HepG2 (cell line): ENCODE results near the gene CITED4. TPM values are rescaled to one million over a fixed set of nuclear protein-coding genes. Genes with fewer than 3 reads are reported as not detected.
A peak's percentile ranks its signal among the peaks of the same experiment; 100 is the strongest.

ENCODE experiments used
- AGO2 ChIP-seq: fragments of 200-400 bp; formaldehyde crosslinking; optimal IDR thresholded peaks from 2 replicates; pipeline ENCODE3; 2017; ENCODE audit warnings: mild to moderate bottlenecking, low read depth, low read length, moderate library complexity
- AHDC1 ChIP-seq: sonication (generic); formaldehyde crosslinking; IDR thresholded peaks from 2 replicates; pipeline ENCODE4 v1.5.1; 2020; ENCODE audit warnings: mild to moderate bottlenecking, missing genetic modification reagents, borderline replicate concordance
- AKAP8 ChIP-seq: sonication (generic); formaldehyde crosslinking; IDR thresholded peaks from 2 replicates; pipeline ENCODE4 v1.5.1; 2020; ENCODE audit warnings: mild to moderate bottlenecking, missing genetic modification reagents
- HIC2 ChIP-seq: sonication (generic); formaldehyde crosslinking; IDR thresholded peaks from 2 replicates; pipeline ENCODE4 v1.9.0; 2022; ENCODE audit warnings: low read depth, missing genetic modification reagents
- HINFP ChIP-seq: sonication (generic); formaldehyde crosslinking; IDR thresholded peaks from 2 replicates; pipeline ENCODE4 v1.4.0; 2020; ENCODE audit warnings: low read depth, mild to moderate bottlenecking, missing genetic modification reagents
- HOXA5 ChIP-seq: sonication (generic); formaldehyde crosslinking; IDR thresholded peaks from 2 replicates; pipeline ENCODE4 v1.4.0; 2020; ENCODE audit warnings: missing genetic modification reagents
- KMT2B ChIP-seq: IDR thresholded peaks from 2 replicates; pipeline ENCODE4 v1.6.1; 2016; ENCODE audit warnings: missing genetic modification reagents, missing compliant biosample characterization
- NFE2 ChIP-seq: sonication (generic); formaldehyde crosslinking; IDR thresholded peaks from 2 replicates; pipeline ENCODE4 v1.4.0; 2020; ENCODE audit warnings: missing genetic modification reagents
- SOX13 ChIP-seq, 3 experiments: fragments of 450-650 bp in 1 of 3; sonication (generic) in 1 of 3; formaldehyde crosslinking in 1 of 3; IDR thresholded peaks in 2 of 3; conservative IDR thresholded peaks in 1 of 3; 2 replicates each; pipeline versions ENCODE4 v1.5.0 to v1.6.1; 2016 to 2020; ENCODE audit warnings: antibody characterized with exemption in 1 of 3, mild to moderate bottlenecking in 1 of 3, missing compliant biosample characterization in 1 of 3, missing genetic modification reagents in 1 of 3, moderate library complexity in 1 of 3
- THAP8 ChIP-seq: sonication (generic); formaldehyde crosslinking; IDR thresholded peaks from 2 replicates; pipeline ENCODE4 v1.5.1; 2020; ENCODE audit warnings: missing genetic modification reagents, mild to moderate bottlenecking, borderline replicate concordance
- UBTF ChIP-seq: sonication (generic); formaldehyde crosslinking; IDR thresholded peaks from 2 replicates; pipeline ENCODE4 v1.4.0; 2020; ENCODE audit warnings: mild to moderate bottlenecking, missing genetic modification reagents
- ZBTB38 ChIP-seq: sonication (generic); formaldehyde crosslinking; IDR thresholded peaks from 2 replicates; pipeline ENCODE4 v1.5.1; 2020; ENCODE audit warnings: mild to moderate bottlenecking, missing genetic modification reagents
- ZNF350 ChIP-seq: sonication (generic); formaldehyde crosslinking; IDR thresholded peaks from 2 replicates; pipeline ENCODE4 v1.4.0; 2020; ENCODE audit warnings: mild to moderate bottlenecking, low read depth, missing genetic modification reagents, borderline replicate concordance
- ZNF768 ChIP-seq: sonication (generic); formaldehyde crosslinking; IDR thresholded peaks from 2 replicates; pipeline ENCODE4 v1.4.0; 2020; ENCODE audit warnings: missing genetic modification reagents
- ZNF883 ChIP-seq: sonication (generic); formaldehyde crosslinking; IDR thresholded peaks from 2 replicates; pipeline ENCODE4 v1.5.1; 2020; ENCODE audit warnings: mild to moderate bottlenecking, missing genetic modification reagents; ENCODE audit errors: not compliant biosample characterization
- polyA plus RNA-seq, 8 experiments: library from polyadenylated mRNA; depleted of rRNA in 3 of 8; stranded (reverse) in 7 of 8; unstranded in 1 of 8; fragments of >200 nt; fragmentation: Illumina TruSeq in 4 of 8; extraction: Trizol in 4 of 8; gene quantifications; 2 replicates each; pipeline versions ENCODE4 v1.2.1 to v1.2.3, GENCODE V29; 2011 to 2016; ENCODE audit warnings: low read depth in 4 of 8, missing spikeins in 1 of 8, mixed read lengths in 1 of 8; ENCODE audit not compliant: insufficient read depth in 1 of 8
- total RNA-seq, 5 experiments: library from RNA; depleted of rRNA; stranded (reverse); fragments of >200 nt; fragmentation: Illumina TruSeq; extraction: Trizol; gene quantifications; 2 replicates each; pipeline ENCODE4 v1.2.3, GENCODE V29; 2016; ENCODE audit warnings: low read depth in 1 of 5

Gene CITED4
- total and polyA plus RNA-seq, 2 of the 13 experiments (the other 11 are each of a cell fraction or from before 2014, with no cell fraction given) = 1.5 to 9.9 TPM

- 0 out of 2 replicates have a peak, but pooled peaks have one; percentile 4 for TF ChIP-seq AHDC1
- TF ChIP-seq SOX13 (IDR thresholded peaks at IDR 0.05) = no peak
- no peak for TF ChIP-seq SOX13 (CRISPR knock-in tag; conservative IDR thresholded peaks at IDR 0.05 in 1 of 2, IDR thresholded peaks at IDR 0.05 in 1 of 2)
- TF ChIP-seq UBTF (CRISPR knock-in tag) = 0 out of 2 replicates have a peak, but pooled peaks have one; percentile 48
- peak; percentile 69; the same call in 1 of the 2 replicates for TF ChIP-seq HOXA5 (CRISPR knock-in tag)
- no peak for TF ChIP-seq AKAP8 (CRISPR knock-in tag)
- peak; percentile 60 for TF ChIP-seq ZNF883
- no peak for TF ChIP-seq KMT2B (CRISPR knock-in tag)
- TF ChIP-seq HIC2 (CRISPR knock-in tag) = no peak
- TF ChIP-seq AGO2 = no peak
- TF ChIP-seq ZNF768 (CRISPR knock-in tag) = no peak
- no peak for TF ChIP-seq THAP8
- TF ChIP-seq NFE2 (CRISPR knock-in tag) = no peak
- TF ChIP-seq ZBTB38 (CRISPR knock-in tag) = 0 out of 2 replicates have a peak, but pooled peaks have one; percentile 21
- peak; percentile 46; the same call in 1 of the 2 replicates for TF ChIP-seq HINFP (CRISPR knock-in tag)
- 0 out of 2 replicates have a peak, but pooled peaks have one; percentile 33 for TF ChIP-seq ZNF350
Observed at GRCh38 chr1:40861224-40862003, 749 bp downstream of the CITED4 start (continued).
